HG03060 (cell line): ENCODE measurements around the gene TBXAS1.
"Not testable (repeated sequence)": the region's sequence is repeated elsewhere in the genome, so short reads cannot be mapped to it uniquely, and the experiment has no call there.

Experiments
- ATAC-seq: cut with Tn5 transposase; IDR thresholded peaks from one replicate; pipeline ENCODE4 v1.9.1; 2021; ENCODE audit warnings: low read depth, moderate number of reproducible peaks; ENCODE audit not compliant: unreplicated experiment

TBXAS1 gene

DNA sequence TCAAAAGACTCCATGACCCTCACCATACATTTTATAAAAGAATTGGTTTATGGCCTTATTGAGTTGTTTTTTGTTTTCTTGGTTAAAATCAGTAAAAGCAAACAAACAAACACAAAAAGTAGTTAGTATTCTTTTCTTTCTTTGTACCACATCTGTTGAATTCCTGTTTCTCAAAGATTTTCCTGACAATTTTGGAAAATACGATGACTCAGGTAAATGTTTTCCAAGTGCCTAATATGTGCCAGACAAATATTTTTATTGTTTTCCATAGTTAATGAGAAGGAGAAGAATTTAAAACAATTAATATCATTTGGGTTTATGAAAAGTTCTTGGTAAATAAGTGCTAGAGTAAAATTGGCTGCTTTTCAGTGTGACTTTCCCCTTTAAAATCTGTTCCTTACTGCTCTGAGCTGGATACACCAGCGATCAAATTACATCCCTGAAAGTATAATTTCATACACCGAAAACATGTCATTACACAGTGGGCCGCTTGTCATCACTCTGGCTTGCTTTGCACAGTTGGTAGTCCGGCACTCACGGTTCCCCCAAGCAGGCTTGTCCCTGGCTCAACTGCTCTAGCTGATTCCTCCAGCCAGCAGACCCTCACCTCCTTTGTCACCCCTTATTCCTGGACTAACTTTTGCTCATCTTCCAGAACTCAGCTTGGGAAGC lies 80.5 kb downstream of the TBXAS1 start:
- no peak for ATAC-seq

DNA sequence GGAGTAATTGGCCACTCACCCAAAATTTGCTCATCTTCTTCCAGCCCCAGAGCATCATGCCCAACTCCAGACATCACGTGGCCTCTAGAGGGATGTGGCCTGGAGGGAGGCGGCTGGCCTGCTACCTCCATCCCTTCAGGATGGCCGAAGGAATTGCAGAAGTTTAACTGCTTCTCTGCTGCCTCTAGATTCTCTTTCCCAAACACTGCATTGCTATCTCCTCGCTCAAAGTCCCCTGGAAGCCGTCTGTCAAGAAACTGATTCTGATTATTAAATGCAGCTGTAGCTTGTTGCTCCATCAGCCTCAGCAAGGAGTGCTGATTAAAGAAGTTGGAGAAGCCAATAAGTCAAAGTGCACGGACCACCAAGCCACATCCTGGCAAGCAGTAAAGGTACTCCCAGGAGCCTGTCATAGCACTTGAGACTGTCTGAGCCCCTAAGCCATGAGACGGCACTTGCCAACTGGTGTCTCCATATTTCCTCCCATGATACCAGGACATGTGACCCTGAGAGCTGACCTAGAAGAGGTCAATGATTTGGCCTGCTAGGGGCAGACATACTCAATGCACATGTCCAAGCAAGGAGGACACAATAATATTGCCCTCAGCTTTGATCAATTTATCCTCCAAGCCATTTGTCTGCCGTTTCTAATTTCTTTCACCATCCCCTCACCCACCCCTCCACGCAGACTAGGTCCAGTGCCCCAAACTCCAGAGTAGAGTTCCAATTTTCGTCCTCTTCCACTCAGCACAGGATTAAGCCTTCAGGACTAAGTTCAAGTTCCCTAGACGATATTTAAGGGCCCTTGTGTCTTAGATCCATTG lies 84.2 kb downstream of the TBXAS1 start:
- ATAC-seq: no peak

DNA sequence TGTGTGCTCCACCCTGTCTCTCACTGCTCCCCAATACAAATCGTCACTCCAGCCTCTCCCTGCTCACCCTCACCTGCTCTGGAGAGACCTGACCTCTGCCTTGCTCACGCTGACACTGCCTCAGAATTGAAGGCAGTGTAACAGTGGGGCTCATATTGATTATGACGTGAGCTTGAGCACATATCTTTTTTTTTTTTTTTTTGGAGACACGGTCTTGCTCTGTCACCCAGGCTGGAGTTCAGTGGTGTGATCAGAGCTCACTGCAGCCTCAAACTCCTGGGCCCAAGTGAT lies 84.7 kb downstream of the TBXAS1 start:
- ATAC-seq: no peak

DNA sequence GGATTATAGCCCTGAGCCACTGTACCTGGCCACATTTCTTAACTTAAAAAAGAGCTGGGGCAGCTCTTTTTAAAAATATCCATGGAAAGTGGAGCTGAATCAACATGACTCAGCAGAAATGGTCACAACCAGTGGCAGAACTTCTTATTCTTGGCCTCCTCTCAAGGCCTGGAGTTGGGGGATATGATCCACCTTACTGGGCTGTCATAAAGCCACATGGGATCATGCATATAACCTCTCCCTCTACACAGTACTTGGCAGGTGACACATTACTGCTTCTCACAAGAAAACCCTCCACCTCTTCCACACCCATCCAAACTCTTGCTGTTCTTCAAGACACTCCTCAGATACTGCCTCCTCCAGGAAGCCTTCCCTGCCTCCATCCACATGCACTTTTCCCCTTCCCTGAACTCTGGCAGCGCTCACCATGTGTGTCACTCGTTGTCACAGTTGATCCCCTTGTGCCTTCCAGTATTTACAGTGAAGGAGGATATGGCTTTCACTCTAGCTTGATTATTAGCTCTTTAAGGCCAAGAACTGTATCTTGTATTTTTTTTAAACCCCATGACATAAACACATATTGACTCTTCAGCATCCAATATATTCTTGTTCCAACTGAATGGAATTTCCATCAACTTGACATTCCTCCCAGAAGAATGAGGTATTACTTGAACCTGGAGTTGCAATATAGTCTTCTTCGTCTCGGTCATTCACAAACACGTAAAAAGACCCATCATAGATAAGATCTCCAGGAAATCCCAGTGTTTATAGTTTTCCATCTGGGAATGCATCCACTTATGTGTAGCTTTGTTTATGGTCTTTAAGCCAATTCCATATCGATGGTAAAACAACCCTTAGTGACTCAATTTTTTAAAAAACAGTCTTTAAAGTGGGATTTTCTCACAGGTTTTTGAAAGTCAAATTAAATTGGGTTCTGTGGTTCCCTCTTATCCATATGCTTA lies 85.5 kb downstream of the TBXAS1 start:
- no peak for ATAC-seq

DNA sequence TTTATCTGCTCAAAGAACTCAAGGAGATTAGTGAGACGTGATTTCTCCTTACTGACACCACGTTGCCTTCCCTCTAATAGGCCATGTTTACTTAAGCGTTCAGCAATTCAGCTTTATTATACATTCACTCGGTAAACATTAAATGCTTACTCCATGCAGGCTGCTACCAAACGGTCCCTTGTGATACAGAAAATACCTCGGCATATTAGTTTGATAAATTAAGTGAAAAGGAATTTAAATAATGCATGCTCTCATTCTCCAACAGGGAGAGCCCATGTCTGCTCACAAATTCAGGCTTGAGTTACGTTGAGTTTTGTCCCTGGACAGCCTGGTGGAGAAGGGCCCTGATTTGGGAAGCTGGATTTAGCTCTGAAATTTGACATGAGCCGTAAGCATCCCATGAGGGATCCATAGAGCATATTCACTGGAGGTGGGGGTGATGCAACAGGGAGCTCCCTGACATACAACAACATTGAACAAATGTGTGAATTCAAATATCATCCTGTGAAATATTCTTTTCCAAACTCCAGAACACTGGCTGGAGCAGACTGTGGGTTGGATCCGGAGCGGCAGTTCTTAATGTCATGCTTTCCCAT lies 86.3 kb downstream of the TBXAS1 start:
- no peak for ATAC-seq

DNA sequence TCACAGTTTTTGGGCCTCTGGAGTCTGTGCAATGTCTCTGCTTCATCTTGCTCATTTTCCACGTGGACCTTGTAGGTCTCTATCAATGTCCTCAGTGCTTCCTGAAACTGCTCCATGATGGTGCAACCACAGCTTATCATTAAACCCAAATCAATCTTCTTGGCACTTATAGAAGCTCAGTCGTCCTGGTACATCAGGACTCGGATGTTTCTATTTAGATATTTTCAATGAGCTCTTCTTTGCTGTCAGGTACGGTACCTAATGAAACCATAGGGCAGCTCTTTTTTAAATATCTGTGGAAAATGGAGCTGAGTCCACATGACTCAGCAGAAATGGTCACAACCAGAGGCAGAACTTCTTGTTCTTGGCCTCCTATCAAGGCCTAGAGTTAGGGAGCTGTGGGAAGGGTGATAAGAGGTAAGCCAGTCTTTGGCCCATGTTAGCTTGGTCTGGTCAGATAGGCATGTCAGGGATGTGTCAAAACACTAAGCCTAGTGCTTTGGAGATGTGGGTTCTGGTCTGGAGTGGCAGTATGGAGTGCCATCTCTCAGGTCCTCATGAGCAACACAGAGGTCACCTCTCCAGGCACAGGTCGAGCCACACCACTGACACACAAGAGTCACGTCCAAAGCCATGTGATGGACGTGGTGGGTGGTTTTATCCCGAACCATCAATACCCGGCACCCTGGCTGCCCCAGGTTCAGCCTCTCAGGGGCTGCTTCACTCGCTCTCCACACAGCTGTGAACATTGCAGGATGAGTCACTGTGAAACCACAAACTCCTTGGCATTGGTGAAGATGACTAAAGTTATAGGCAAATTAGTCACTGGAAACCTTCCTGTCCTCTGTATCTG lies 87.0 kb downstream of the TBXAS1 start:
- ATAC-seq: peak; percentile 95

DNA sequence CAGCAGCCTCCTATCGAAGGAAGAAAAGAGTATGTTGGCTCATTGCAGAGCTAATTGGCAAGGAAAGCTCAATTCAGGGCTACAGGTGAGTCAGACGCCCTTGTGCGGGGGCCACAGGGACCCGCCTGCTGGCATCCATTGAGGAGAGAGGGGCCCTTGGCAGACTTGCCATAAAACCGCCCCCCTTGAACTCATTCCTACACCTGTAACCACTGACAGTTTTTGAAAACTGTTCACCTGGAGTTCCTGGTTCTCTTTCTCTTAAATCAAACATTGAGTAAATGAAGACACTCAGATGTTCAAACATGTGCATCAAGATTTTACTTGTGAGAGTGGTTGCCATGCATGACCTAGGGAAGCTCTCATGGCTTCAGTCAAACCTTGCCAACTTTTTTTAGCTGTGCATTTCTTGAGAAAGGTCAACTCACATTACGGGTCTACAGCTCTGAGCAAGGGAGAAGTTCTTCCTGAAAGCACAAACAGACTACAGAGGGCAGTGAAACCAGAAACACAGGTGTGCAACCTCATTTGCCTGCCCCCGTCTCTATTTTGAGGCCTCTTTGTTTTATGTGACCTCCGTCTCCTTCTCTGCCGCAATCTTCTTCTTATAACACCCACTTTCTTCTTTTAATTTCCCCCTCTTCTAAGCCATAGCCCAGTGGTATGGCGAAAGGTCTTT lies 87.8 kb downstream of the TBXAS1 start:
- peak; percentile 42 for ATAC-seq

DNA sequence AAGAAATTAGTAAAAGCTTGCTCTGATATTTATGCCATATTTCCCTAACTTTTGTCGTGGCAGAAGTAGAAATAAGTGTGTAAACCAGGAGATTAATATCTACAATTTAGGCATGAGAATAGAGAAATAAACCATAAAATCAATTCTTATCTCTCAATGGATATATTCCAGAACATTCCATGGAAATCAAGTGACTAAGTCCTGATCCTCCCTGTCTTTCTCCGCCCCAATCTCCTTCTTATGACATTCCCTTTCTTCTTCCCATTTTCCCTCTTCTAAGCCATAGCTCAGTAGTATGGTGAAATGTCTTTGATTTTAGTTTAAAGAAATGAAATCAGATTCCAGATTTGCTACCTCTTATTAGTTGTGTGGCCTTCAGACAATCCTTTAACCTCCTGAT lies 88.8 kb downstream of the TBXAS1 start:
- ATAC-seq: no peak

DNA sequence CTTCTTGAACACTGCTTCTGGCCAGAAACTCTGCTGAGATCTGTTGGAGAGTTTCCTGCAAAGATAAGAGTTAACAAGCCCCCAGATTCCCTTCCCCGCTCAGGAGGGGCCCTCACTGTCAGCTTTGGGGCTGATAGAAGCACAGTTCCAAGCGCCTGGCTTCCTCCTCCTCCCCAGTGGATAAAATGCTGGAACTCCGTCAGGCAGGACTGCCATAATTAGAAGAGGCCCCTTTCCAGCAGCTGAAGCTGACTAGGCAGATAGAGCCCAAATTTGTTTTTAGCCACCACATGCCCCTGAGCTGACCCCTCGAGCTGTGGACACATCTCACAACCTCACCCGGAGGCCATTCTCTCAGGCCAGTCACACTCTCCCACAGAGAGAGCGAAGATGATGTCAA lies 89.4 kb downstream of the TBXAS1 start:
- no peak for ATAC-seq

DNA sequence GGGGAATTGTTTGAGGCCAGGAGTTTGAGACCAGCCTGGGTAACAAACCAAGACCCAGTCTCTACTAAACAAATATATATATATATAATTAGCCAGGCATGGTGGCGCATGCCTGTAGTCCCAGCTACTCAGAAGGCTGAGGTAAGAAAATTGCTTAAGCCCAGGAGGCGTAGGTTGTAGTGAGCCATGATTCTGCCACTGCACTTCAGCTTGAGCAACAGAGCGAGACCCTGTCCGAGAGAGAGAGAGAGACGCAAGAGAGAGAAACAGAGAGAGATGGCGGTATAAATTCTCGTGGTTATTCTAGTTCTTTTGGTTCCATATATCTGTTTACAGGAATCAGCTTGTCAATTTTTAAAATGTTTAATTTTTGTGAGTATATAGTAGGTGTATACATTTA lies 94.0 kb downstream of the TBXAS1 start:
- ATAC-seq: no peak

DNA sequence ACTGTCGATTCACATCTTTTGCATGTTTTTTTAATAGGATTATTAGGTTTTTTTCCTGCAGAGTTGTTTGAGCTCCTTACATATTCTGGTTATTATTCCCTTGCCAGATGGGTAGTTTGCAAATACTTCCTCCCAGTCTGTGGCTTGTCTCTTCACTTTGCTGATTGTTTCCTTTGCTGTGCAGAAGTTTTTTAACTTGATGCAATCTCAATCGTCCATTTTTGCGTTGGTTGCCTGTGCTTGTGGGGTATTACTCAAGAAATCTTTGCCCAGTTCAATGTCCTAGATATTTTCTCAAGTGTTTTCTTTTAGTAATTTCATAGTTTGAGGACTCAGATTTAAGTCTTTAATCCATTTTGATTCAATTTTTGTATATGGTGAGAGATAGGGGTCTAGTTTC lies 95.4 kb downstream of the TBXAS1 start:
- no peak for ATAC-seq

DNA sequence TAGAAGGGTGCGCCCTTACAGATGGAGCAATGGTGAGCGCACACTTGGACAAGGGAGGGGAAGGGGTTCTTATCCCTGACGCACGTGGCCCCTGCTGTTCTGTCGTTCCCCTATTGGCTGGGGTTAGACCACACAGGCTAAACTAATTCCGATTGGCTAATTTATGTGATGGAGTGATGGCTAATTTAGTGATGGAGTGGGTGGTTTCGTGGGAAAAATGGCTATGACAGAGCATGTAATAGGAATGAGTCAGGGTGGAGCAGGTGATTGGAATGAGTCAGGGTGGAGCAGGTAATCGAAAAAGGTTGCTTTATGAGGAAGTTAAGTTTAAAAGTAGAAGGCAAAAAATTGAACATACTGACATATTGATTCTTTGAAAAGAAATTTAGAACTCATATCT lies 100.2 kb downstream of the TBXAS1 start:
- not testable (repeated sequence) for ATAC-seq

DNA sequence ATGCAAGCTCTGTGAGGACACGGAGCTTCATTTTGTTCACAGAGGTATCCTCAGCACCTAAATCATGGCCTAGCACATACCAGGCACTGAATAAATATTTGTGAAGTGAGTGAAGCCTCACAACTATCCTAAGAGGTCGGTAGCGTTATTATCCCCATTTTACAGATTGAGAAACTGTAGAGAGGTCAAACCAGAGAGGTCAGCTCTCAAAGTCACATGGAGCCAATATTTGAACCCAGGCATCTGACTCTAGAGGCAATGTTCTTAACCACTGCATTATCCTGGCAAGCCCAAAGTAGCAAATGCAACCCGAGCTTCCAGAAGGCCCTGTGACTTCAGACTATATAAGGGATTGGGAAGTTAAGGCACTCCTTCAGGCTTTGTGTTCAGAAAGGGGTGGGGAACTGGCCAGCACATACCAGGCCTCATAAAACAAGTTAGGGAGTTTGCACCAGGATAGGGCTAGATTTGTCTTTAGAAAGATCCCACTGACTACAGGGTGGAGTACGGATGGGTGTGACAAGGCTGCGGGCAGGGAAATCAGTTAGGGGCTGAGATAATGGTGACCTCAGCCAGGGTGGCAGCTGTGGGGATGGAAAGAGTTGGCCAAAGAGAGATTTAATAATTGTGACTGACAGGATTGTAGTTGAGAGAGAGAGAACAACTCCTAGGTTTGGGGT lies 101.4 kb downstream of the TBXAS1 start:
- ATAC-seq: no peak

DNA sequence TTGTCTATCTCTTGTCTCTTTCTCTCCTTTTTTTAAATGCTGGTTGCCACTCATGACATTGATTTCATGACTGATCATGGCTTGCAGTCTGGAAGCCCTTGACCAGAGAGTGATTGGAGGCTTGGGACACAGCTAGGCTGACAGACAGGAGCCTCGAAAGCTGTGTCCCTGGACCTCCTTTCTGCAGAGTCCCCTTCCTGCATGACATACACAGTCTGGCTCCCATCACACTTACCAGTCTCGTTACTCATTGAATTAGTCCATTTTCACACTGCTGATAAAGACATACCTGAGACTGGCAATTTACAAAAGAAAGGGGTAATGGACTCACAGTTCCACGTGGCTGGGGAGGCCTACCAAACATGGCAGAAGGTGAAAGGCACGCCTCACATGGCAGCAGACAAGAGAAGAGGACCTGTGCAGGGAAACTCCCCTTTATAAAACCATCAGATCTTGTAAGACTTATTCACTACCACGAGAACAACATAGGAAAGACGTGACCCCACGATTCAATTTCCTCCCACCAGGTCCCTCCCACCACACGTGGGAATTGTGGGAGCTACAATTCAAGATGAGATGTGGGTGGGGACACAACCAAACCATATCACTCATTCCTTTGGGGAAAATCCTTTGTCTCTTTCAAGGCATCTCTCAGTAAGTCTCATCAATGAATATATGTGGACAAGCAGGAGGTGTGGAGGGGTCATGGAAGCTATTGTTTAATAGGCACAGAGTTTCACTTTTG lies 102.3 kb downstream of the TBXAS1 start:
- no peak for ATAC-seq

DNA sequence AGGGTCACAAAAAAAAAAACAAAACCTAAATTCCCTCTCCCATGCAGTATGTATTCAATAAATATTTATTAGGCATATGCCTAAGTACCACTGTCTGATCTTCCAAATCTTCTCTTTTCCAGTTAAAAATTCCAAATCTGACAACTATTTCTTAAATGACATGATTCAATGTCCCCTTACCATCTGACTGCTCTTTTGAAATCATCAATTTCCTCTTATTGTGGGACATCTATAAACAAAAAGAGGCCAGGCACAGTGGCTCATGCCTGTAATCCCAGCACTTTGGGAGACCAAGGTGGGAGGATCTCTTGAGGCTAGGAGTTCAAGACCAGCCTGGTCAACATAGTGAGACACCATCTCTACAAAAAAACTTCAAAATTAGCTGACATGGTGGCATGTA lies 103.5 kb downstream of the TBXAS1 start:
- no peak for ATAC-seq

DNA sequence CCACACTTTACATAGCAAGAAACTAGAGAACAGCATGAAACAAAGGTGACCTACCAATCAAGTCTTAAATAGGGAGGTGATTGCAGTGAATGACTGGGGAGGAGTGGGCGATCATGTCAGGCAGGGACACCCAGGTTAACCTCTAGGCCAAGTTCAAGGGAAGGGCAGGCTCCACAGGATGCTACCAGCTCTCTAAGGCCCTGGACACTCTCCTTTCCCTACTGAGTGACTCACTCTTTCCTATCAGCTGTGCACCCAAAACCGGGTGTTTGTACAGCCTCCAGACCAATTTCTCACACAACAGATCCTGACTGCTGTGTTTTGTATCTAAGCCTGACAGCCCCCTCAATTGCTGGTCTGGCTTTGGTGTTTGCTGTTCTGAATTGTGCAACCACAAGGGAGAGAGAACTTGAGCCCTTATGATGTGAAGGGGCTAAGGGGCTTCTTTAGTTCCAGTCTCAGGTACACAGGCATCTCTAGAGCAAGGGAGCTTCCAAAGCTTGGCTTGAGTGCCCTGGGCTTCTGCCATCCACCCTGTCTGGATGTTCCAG lies 107.8 kb downstream of the TBXAS1 start:
- ATAC-seq: no peak

DNA sequence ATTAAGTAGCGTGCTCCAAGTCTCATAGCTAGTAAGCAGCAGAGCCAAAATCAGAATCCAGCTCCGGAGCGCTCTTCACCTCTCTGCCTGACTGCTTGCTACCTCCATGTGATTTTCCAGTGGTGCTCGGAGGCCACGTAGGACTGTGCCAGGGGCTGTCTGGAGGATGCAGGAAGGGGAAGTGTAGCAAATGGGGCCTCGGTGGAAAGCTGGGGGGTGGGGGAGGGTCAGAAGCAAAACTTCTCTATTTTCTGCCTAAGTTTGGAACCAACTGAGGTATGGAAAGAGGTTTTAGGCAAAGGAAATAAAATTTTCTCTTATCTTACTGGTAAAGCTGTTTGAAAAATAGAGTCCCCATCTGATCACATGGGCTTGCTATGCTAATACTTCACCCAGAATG lies 108.7 kb downstream of the TBXAS1 start:
- no peak for ATAC-seq

DNA sequence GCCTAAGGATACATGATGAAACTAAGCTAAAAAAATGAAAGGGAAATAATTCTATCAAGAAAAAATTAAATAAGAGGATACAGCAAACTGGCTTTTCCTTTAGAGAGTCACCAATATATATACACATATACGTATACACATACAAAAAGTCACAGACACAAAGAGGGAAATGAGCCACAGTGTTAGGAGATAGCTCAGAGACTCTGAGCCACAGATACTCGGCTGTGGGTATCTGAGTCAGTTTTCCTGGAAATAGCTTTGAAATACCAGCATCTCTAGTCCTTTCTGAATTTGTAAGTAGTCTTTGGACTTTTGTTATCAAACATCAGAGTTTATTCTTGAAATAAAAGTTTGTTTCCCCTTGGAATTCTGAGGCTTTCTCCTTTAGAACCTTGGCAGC lies 111.8 kb downstream of the TBXAS1 start:
- ATAC-seq: no peak
